ENCODE measurements around the gene ATXN10. TPM values are rescaled to one million over a fixed set of nuclear protein-coding genes. Genes with fewer than 3 reads are reported as not detected.

The ATXN10 gene
- total RNA-seq, 6 donors from 2014 or later: 90.2 to 137 (median 110) TPM

- WGBS, 2 donors: 95 to 96% methylated on average over 2 of the region's 2 CpGs
- no peak for DNase-seq
- Histone ChIP-seq H3K4me3 (no peak overlapping the region), H3K4me1 (no peaks in the 10 kb centered on the region), H3K36me3 (peaks cover 0 to 14% (median 2%) of the 10 kb centered on the region in 4 donors), H3K9me3 (peaks cover 18 to 25% (median 21%) of the 10 kb centered on the region in 4 donors), H3K27ac (no peak overlapping the region), H3K27me3 (no peaks in the 10 kb centered on the region)
- no peak for TF ChIP-seq CTCF (IDR thresholded peaks at IDR 0.05)
- no peak for TF ChIP-seq POLR2A (IDR thresholded peaks at IDR 0.05)
- TF ChIP-seq POLR2AphosphoS5 (IDR thresholded peaks at IDR 0.05): no peak
- no peak for TF ChIP-seq EP300 (IDR thresholded peaks at IDR 0.05)
- no peak for ATAC-seq (ENCODE audit: low FRiP score in 2 of 2)
Measured at GRCh38 chr22:45799291-45799690, 127.7 kb downstream of the ATXN10 start.

- no peak overlapping the region for H3K4me3 ChIP-seq
- H3K4me1 ChIP-seq: peaks cover 0 to 5% (median 1%) of the 10 kb centered on the region in 4 donors
- H3K36me3 ChIP-seq: peaks cover 0 to 4% (median 0%) of the 10 kb centered on the region in 4 donors
- TF ChIP-seq POLR2A (IDR thresholded peaks at IDR 0.05): no peak
- TF ChIP-seq CTCF (IDR thresholded peaks at IDR 0.05): no peak
- no peak for TF ChIP-seq POLR2AphosphoS5 (IDR thresholded peaks at IDR 0.05)
- no peak for TF ChIP-seq EP300 (IDR thresholded peaks at IDR 0.05)
- H3K27ac ChIP-seq: no peak overlapping the region
- WGBS, 2 donors: 87 to 92% methylated on average over 4 of the region's 4 CpGs
- DNase-seq: no peak
- ATAC-seq (ENCODE audit: low FRiP score in 2 of 2): no peak
- no peaks in the 10 kb centered on the region for H3K27me3 ChIP-seq
- H3K9me3 ChIP-seq: peaks cover 0 to 2% (median 0%) of the 10 kb centered on the region in 4 donors
Measured at GRCh38 chr22:45802054-45802453, 130.4 kb downstream of the ATXN10 start.

- DNase-seq (no peak), ATAC-seq (ENCODE audit: low FRiP score in 2 of 2) (no peak)
- no peaks in the 10 kb centered on the region for H3K9me3 ChIP-seq
- H3K36me3 ChIP-seq: peaks cover 0 to 20% (median 5%) of the 10 kb centered on the region in 4 donors
- no peaks in the 10 kb centered on the region for H3K27me3 ChIP-seq
- WGBS, 2 donors: 96 to 98% methylated on average over 6 of the region's 6 CpGs
- no peak overlapping the region for H3K4me3 ChIP-seq
- H3K27ac ChIP-seq: no peak overlapping the region
- TF ChIP-seq POLR2AphosphoS5 (IDR thresholded peaks at IDR 0.05): no peak
- H3K4me1 ChIP-seq: peaks cover 0 to 5% (median 1%) of the 10 kb centered on the region in 4 donors
Measured at GRCh38 chr22:45804319-45804985, 132.8 kb downstream of the ATXN10 start.

- ATAC-seq (ENCODE audit: low FRiP score in 2 of 2): peak in 1 of 2 donors; percentile 74
- no peaks in the 10 kb centered on the region for H3K27me3 ChIP-seq
- peaks cover 0 to 20% (median 5%) of the 10 kb centered on the region in 4 donors for H3K36me3 ChIP-seq
- no peaks in the 10 kb centered on the region for H3K9me3 ChIP-seq
- no peak overlapping the region for H3K27ac ChIP-seq
- TF ChIP-seq POLR2AphosphoS5 (IDR thresholded peaks at IDR 0.05) (no peak), POLR2A (IDR thresholded peaks at IDR 0.05) (no peak), EP300 (IDR thresholded peaks at IDR 0.05) (no peak), CTCF (IDR thresholded peaks at IDR 0.05) (no peak)
- H3K4me3 ChIP-seq: no peak overlapping the region
- 72 to 81% methylated on average over 3 of the region's 3 CpGs for WGBS, 2 donors
- peaks cover 0 to 5% (median 1%) of the 10 kb centered on the region in 4 donors for H3K4me1 ChIP-seq
- no peak for DNase-seq
Measured at GRCh38 chr22:45804986-45805325, 133.3 kb downstream of the ATXN10 start.

- peaks cover 0 to 5% (median 1%) of the 10 kb centered on the region in 4 donors for H3K4me1 ChIP-seq
- H3K4me3 ChIP-seq: no peak overlapping the region
- no peaks in the 10 kb centered on the region for H3K9me3 ChIP-seq
- H3K27me3 ChIP-seq: no peaks in the 10 kb centered on the region
- 78 to 85% methylated on average over 6 of the region's 6 CpGs for WGBS, 2 donors
- H3K36me3 ChIP-seq: peaks cover 0 to 20% (median 5%) of the 10 kb centered on the region in 4 donors
- TF ChIP-seq CTCF (IDR thresholded peaks at IDR 0.05) (no peak), EP300 (IDR thresholded peaks at IDR 0.05) (no peak), POLR2AphosphoS5 (IDR thresholded peaks at IDR 0.05) (no peak), POLR2A (IDR thresholded peaks at IDR 0.05) (no peak)
- DNase-seq: no peak
- H3K27ac ChIP-seq: no peak overlapping the region
- ATAC-seq (ENCODE audit: low FRiP score in 2 of 2): peak in 1 of 2 donors; percentile 24
Measured at GRCh38 chr22:45805413-45805812, 133.8 kb downstream of the ATXN10 start.
